ENCODE measurements around the gene TMEM232.

The TMEM232 gene

DNA sequence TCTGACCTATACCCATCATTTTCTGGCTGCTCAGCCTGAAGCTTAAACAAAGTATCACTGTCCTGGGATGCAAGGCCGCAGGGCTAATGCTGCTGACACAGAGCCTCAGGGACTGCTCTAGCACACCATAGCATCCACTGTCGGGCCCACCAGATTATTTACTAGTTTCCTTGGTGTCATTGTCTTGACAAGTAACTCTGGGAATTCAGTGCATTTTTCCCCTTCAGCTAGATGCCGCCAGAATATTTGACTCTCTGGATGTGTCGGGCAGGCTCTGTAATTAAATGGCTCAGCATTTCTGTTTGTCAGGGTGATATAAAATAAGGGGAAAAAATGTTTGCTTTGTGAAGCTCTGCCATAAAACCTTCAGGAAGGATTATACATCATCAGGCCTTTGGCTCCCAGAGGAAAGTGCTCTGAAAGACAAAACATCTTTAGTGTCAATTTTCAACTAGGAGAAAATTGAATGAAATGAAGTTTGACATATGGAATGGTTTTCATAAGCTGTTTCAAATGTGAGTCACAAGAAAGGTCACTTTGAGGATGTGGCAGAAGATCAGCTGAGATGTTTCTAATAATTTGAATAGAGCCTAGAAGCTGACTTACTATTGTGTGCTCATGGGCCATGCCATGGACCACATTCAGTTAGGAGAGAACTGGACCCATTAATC is 350.1 kb downstream of the TMEM232 start:
- TF ChIP-seq, protein P1, sequence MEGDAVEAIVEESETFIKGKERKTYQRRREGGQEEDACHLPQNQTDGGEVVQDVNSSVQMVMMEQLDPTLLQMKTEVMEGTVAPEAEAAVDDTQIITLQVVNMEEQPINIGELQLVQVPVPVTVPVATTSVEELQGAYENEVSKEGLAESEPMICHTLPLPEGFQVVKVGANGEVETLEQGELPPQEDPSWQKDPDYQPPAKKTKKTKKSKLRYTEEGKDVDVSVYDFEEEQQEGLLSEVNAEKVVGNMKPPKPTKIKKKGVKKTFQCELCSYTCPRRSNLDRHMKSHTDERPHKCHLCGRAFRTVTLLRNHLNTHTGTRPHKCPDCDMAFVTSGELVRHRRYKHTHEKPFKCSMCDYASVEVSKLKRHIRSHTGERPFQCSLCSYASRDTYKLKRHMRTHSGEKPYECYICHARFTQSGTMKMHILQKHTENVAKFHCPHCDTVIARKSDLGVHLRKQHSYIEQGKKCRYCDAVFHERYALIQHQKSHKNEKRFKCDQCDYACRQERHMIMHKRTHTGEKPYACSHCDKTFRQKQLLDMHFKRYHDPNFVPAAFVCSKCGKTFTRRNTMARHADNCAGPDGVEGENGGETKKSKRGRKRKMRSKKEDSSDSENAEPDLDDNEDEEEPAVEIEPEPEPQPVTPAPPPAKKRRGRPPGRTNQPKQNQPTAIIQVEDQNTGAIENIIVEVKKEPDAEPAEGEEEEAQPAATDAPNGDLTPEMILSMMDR (IDR thresholded peaks at IDR 0.05): no peak

DNA sequence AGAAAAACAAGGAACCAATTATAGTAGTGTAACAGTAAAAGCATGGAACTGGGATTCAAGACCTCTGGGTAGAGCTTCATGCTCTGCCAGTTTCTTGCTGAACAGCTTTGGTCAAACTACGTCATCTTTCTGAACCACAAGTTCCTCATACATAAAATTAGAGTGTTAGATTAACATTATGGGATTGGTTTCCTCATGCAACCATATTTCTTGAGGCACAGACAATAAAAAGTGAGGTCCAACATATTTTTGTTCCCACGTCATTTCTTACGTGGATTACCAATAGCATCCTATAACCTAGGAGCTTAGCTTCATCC is 354.8 kb downstream of the TMEM232 start:
- TF ChIP-seq, protein P1 (IDR thresholded peaks at IDR 0.05): no peak

DNA sequence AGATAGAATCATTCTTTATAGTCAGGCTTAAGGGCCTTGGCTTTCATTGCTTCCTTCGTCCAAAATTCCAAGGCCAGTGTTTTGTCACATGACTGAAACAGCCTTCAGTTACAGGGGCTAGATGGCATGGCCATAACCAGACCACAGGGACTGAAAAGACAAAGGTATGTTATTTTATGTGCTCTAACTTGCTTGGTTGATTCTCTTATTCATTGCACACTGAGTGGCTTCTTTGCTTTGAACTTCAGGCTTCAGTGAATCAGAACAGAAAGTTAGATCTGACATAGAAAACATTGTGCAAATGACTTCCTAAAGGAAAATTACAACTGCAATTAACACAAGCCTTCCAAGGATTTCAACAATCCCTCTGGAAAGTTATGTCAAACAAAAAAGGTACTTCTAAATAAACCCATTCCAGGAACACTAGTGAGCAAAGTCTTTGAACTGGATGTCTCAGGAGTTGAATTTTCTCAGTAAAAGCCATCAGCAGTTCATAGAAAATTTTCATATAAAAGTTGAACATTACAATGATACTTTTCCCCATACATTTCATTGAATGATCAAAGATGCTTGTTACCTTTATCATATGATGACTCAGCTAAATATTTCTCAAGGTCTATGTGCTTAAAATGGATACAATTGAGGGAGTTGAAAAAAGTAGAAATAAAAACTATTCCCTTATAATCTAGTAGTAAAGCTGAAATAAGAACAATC is 355.3 kb downstream of the TMEM232 start:
- TF ChIP-seq, protein P1 (IDR thresholded peaks at IDR 0.05): no peak
